ENCODE data around the gene AOC1.

AOC1 gene

GRCh38 chr7:150858236-150859197, 6.2 kb downstream of the AOC1 start:
- DNase-seq, result no peak

- no peak for DNase-seq
Measured at GRCh38 chr7:150860291-150860977, 8.1 kb downstream of the AOC1 start.

DNA sequence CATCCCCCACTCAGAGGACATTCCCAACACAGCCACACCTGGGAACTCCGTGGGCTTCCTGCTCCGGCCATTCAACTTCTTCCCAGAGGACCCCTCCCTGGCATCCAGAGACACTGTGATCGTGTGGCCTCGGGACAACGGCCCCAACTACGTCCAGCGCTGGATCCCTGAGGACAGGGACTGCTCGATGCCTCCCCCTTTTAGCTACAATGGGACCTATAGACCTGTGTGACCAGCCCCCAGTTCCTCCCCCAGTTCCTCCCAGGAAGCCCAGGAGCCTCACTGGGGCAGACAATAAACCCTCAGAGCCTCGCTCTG, 8.6 kb downstream of the AOC1 start:
- DNase-seq, result no peak

- no peak for DNase-seq
Measured at GRCh38 chr7:150862356-150862755, 10.0 kb downstream of the AOC1 start.

DNA sequence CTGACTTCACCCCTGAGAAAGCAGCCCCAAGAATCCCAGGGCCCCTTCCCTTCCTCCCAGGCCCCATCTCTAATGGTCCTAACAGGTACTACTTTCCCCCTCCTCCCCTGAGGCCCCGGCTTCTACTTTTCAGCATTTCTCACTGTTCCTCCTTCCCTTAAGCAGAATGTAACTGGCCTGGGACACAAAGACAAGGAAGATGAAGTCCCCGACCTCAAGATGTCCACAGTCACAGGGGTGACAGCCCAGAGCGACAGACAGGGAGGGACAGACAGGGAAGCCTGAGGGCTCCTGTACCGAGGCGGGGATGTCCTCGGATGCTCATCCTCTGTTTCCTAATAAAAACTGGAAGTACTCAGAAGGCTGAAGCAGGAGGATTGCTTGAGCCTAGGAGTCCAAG, 11.6 kb downstream of the AOC1 start:
- DNase-seq, result no peak

- no peak for DNase-seq
Measured at GRCh38 chr7:150866932-150867564, 14.7 kb downstream of the AOC1 start.

DNA sequence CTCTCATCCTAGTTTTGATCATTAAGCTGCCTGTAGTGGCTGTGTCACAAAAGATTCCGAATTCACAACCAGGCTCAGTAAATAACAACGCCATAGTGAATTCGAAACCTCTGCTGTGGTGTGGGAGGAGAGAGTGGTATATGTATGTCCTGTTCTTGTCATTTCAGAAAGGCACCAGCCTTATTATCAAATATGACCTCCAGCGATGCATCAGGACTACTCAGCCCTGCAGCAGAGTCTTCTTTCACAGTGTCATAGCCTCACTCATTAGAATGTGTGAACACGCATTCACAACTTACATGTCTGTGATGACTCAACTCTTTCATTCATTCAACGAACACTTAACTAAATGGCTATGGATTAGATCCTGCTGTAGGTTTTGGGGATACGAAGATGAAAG, 15.3 kb downstream of the AOC1 start:
- no peak for DNase-seq

GRCh38 chr7:150869467-150869866, 17.1 kb downstream of the AOC1 start:
- DNase-seq, result no peak

- no peak for DNase-seq
Measured at GRCh38 chr7:150871601-150872000, 19.3 kb downstream of the AOC1 start.

GRCh38 chr7:150874401-150875198, 22.3 kb downstream of the AOC1 start:
- DNase-seq, result no peak

DNA sequence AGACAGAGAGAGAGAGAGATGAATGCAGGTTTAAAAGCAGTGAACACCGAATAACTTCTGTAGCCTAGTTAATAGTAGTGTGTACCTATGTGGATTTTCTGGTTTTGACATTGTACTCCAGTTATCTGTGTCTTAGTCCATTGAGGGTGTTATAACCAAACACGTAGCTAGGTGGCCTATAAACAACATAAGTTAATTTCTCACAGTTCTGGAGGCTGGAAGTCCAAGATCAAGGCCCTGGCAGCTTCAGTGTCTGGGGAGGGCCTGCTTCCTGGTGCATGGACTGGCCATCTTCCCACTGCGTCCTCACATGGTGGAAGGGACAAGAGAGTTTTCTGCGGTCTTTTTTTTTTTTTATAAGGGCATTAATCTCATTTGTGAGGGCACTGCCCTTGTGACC, 23.5 kb downstream of the AOC1 start:
- no peak for DNase-seq

DNA sequence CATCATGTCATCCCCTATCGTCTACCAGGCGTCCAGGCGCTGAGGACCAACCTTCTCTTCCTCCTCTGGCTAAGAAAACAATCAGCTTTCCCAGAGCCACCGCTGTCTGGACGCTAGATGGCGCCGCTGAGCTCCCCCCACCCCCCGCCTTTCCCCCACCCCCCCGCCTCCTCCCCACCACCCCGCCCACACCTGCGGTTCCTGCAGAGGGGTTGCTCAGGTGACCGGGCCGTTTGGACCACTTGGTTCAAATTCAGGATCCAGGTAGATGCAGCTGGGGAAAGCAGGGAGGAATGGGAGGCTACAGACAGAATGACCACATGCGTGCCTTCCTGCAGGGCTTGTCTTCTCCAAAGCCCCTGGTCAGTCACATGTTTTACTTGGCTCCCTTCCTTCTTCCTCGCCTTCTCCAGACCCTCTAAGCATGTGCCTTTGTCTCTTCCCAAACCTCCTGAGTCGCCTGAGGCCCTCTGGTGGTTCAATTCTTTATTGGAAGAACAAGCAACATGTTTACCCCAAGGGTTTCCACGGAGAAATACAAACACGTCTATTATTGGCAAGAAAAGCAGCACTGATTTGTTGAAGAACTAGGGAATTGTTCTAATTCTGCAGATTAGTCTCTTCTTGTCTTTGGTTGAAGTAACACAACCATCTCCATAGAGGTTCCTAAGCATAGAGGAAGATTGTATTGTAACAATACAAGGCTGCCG, 24.7 kb downstream of the AOC1 start:
- peak; percentile 60 for DNase-seq

- no peak for DNase-seq
Measured at GRCh38 chr7:150877536-150877935, 25.2 kb downstream of the AOC1 start.

GRCh38 chr7:150879345-150879744, 27.0 kb downstream of the AOC1 start:
- DNase-seq, result no peak

GRCh38 chr7:150881189-150881588, 28.9 kb downstream of the AOC1 start:
- no peak for DNase-seq

- DNase-seq, result no peak
Measured at GRCh38 chr7:150890853-150891584, 38.7 kb downstream of the AOC1 start.

- no peak for DNase-seq
Measured at GRCh38 chr7:150891740-150892139, 39.4 kb downstream of the AOC1 start.

DNA sequence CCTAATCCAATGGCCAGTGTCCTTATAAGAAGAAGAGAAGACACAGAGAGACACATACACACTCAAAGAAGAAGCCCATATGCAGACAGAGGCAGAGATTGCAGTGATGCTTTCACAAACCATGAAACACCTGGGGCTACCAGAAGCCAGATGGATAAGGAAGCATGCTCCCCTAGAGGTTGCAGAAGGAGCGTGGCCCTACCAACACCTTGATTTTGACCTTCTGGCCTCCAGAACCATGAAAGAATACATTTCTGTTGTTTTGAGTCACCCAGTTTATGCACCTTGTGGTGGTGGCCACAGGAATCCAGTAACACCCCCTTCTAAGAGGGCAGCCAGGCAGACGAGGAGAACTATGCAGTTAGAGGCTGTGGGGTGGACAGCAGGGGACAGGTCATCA, 43.5 kb downstream of the AOC1 start:
- no peak for DNase-seq

DNA sequence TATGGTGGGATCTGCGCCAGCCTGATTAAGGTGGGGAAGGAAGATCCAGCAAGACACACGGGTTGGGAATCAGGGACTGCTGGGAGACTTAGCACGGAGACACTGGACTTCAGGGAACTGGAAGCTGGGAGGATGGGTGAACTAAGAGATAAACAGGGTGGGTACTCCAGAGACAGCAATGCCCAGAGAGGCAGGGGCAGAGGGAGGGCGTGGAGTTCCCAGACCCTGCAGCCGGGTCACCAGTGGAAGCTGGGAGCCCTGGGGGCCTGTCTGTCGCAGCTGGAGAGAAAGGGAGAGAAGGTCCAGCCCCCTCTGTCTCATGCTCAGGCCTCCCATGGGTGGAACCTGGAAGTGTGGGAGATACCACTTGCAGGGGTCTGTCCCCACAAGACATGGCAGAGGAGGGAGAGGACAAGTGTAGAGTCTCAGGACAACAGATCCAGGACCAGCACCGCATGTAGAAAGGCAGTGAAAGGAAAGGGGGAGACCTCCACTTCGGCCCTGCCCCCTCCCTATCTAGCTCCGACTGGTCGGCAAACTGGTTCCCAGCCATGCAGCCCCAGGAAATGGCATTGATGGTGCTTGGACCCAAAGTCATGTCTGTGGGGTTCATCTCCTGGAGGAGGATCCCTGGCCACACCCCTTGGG, 44.4 kb downstream of the AOC1 start:
- no peak for DNase-seq

DNA sequence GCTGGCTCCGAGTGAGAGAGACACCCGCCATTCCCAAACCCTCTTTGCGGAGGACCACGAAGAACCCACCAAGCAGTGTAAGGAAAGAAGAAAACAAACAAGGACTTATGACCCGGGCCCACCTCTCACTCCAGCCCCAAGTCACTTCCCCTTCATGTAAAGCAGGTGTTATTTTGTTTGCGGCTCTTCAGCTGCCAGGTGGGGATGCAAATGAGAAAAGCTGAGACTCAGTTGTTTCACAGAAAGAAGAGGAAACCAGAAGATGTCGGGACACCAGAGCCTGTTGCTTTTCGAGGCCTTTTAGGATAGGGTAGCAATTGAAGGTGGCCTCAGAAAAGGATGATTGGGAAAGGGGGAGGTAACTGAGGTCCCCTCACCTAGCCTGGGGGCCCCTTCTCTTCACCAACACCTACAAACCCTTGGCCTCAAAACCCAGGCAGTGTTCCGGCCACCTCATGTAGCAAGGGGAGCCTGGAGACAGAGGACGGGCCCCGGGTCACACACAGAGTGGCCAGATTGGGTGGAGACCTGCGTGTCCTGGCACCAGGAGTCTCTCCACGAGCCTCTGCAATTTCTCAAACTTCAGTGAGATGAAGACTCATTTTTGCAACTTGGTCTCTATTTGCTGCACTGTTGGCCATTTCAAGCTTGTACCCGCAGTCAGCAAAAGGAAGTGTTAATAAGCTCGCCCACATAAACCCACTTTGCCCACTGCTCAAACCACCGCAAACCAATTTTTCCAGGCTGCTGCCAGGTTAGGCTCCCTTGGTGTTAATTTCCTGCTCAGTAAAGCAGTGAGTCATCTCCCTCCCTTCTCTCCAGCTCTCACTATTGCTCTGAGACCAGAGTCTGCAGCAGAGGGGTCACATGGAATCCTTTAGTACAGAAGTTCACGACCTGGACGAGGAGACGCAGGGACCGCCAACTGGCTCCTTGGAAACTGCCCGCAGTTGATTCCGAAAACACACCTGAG, 45.5 kb downstream of the AOC1 start:
- no peak for DNase-seq

Data from NCI-H510A treated with DMSO at 0.1 percent for 48 hours (cell line).